AG04450 (cell line): ENCODE results near the gene NR1I2. TPM values are rescaled to one million over a fixed set of nuclear protein-coding genes. Genes with fewer than 3 reads are reported as not detected.

Experiments
- CTCF ChIA-PET: fragments of 300-600, 350-600 bp; formaldehyde crosslinking; extraction: SDS; loops from one replicate; lab custom pipeline; 2022; ENCODE audit warnings: antibody characterized with exemption, inconsistent platforms; lab: Charles Lee
- POLR2A ChIA-PET: fragments of 350-600 bp; formaldehyde crosslinking; extraction: SDS; loops from one replicate; lab custom pipeline; 2021; ENCODE audit warnings: antibody characterized with exemption, inconsistent platforms; lab: Yijun Ruan, JAX
- DNase-seq: peaks from one replicate; pipeline ENCODE4 v3.0.0-alpha.2; 2011; ENCODE audit warnings: low read depth, low spot score
- H3K27ac ChIP-seq: one replicate; pipeline ENCODE4 v1.5.1; 2012; ENCODE audit warnings: low read depth, low read length, control low read depth
- H3K27me3 ChIP-seq: one replicate; pipeline ENCODE4 v1.6.0; 2012; ENCODE audit warnings: low read length; ENCODE audit not compliant: control insufficient read depth, insufficient read depth
- H3K4me3 ChIP-seq: 2 replicates; pipeline ENCODE4 v1.5.1; 2011; ENCODE audit warnings: mild to moderate bottlenecking, low read depth, low read length, control low read depth
- H3K9me3 ChIP-seq: 2 replicates; pipeline ENCODE4 v1.5.1; 2012; ENCODE audit warnings: low read length; ENCODE audit not compliant: control insufficient read depth, insufficient read depth
- polyA minus RNA-seq: library from RNA; depleted of rRNA, polyadenylated mRNA; stranded (reverse); fragments of >200 nt; gene quantifications from 2 replicates; pipeline ENCODE4 v1.2.3, GENCODE V29; 2011; rRNA and poly(A)+ RNA removed
- polyA plus RNA-seq: library from polyadenylated mRNA; depleted of rRNA; stranded (reverse); fragments of >200 nt; gene quantifications from 2 replicates; pipeline ENCODE4 v1.2.3, GENCODE V29; 2011; rRNA removed
- TF ChIP-seq, protein P1 (sequence below): IDR thresholded peaks from 2 replicates; pipeline ENCODE4 v1.5.1; 2011; ENCODE audit warnings: low read depth, low read length, control low read depth, inconsistent platforms

The NR1I2 gene
- polyA plus RNA-seq (not detected in 2 replicates), polyA minus RNA-seq (not detected in 2 replicates)

GRCh38 chr3:119781330-119782198 is at the start of gene NR1I2:
Gene NR1I2, plus strand, starts transcription at chr3:119782101.
- ChIA-PET POLR2A (no interaction called here), CTCF (no interaction called here)
- no peak for DNase-seq
- TF ChIP-seq, protein P1, sequence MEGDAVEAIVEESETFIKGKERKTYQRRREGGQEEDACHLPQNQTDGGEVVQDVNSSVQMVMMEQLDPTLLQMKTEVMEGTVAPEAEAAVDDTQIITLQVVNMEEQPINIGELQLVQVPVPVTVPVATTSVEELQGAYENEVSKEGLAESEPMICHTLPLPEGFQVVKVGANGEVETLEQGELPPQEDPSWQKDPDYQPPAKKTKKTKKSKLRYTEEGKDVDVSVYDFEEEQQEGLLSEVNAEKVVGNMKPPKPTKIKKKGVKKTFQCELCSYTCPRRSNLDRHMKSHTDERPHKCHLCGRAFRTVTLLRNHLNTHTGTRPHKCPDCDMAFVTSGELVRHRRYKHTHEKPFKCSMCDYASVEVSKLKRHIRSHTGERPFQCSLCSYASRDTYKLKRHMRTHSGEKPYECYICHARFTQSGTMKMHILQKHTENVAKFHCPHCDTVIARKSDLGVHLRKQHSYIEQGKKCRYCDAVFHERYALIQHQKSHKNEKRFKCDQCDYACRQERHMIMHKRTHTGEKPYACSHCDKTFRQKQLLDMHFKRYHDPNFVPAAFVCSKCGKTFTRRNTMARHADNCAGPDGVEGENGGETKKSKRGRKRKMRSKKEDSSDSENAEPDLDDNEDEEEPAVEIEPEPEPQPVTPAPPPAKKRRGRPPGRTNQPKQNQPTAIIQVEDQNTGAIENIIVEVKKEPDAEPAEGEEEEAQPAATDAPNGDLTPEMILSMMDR, result no peak
- Histone ChIP-seq H3K4me3 (no peak within 1 kb of the TSS), H3K27ac (no peak within 1 kb of the TSS), H3K9me3 (no peaks in the 10 kb centered on the region), H3K27me3 (peaks cover 3% of the 10 kb centered on the region)

DNA sequence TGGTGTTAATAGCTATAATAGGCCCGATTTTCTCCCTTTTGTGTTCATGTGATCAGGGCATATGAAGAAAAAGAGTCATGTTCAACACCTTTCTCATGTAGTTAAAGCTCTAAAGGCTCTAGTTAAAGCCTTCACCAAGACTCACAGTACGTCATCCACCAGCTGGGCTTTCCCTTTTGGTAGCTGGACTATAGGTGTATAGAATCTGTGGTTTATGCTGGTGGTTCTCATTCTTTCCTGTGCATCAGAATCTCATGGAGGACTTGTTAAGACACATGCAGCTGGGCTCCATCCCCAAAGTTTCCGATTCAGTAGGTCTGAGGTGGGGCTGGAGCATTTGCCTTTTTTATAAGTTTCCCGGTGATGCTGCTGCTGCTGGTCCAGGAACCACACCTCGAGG is 48.1 kb upstream of the NR1I2 start:
- H3K27me3 ChIP-seq, result peaks cover 2% of the 10 kb centered on the region
- no peak for DNase-seq
- CTCF ChIA-PET, result no interaction called here
- TF ChIP-seq, protein P1, result no peak
- no peak overlapping the region for H3K27ac ChIP-seq
- H3K9me3 ChIP-seq, result no peaks in the 10 kb centered on the region
- POLR2A ChIA-PET, result no interaction called here
- no peak overlapping the region for H3K4me3 ChIP-seq

- ChIA-PET POLR2A (no interaction called here), CTCF (no interaction called here)
- DNase-seq, result no peak
- no peaks in the 10 kb centered on the region for H3K9me3 ChIP-seq
- TF ChIP-seq, protein P1, result no peak
- peaks cover 7% of the 10 kb centered on the region for H3K27me3 ChIP-seq
- no peak overlapping the region for H3K4me3 ChIP-seq
- no peak overlapping the region for H3K27ac ChIP-seq
Observed at GRCh38 chr3:119738741-119739140, 43.2 kb upstream of the NR1I2 start.

GRCh38 chr3:119741657-119742590 is 40.0 kb upstream of the NR1I2 start:
- ChIA-PET CTCF (no interaction called here), POLR2A (no interaction called here)
- Histone ChIP-seq H3K27me3 (peaks cover 9% of the 10 kb centered on the region), H3K9me3 (no peaks in the 10 kb centered on the region), H3K4me3 (no peak overlapping the region), H3K27ac (no peak overlapping the region)
- TF ChIP-seq, protein P1, result no peak
- DNase-seq, result no peak
